ENCODE measurements around the gene DLX3.

DNA sequence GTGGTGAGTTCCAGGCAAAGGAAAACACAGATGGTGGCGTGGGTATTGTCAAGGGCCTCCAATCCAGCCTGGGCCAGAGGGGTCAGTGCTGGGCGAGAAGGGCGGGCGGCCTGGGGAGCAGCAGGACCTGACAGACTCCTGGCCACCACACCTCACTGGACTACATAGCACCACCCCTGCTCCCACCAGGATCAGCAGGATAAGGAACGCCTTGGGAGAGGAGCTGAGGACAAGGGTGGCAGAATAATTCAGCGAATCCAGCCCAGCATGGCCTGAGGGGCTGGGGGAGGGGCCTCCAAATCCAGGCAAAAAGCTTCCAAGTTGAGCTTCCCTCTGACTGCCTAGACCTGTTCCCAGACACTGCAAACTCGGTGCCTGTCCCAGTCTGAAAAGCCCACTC is 19.5 kb downstream of the DLX3 start:
- TF ChIP-seq, protein P1, sequence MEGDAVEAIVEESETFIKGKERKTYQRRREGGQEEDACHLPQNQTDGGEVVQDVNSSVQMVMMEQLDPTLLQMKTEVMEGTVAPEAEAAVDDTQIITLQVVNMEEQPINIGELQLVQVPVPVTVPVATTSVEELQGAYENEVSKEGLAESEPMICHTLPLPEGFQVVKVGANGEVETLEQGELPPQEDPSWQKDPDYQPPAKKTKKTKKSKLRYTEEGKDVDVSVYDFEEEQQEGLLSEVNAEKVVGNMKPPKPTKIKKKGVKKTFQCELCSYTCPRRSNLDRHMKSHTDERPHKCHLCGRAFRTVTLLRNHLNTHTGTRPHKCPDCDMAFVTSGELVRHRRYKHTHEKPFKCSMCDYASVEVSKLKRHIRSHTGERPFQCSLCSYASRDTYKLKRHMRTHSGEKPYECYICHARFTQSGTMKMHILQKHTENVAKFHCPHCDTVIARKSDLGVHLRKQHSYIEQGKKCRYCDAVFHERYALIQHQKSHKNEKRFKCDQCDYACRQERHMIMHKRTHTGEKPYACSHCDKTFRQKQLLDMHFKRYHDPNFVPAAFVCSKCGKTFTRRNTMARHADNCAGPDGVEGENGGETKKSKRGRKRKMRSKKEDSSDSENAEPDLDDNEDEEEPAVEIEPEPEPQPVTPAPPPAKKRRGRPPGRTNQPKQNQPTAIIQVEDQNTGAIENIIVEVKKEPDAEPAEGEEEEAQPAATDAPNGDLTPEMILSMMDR (IDR thresholded peaks at IDR 0.05): no peak
- no peak for TF ChIP-seq ZFX (IDR thresholded peaks at IDR 0.05; ENCODE audit: borderline replicate concordance)

Measured in 22Rv1 (cell line).